GM21526 (cell line): ENCODE results near the gene C1QL3.

Experiments used
- ATAC-seq: cut with Tn5 transposase; IDR thresholded peaks from one replicate; pipeline ENCODE4 v1.9.1; 2021; ENCODE audit warnings: moderate library complexity; ENCODE audit not compliant: unreplicated experiment, low FRiP score

C1QL3 gene

GRCh38 chr10:16497911-16498310, 23.8 kb downstream of the C1QL3 start:
- ATAC-seq = no peak

- ATAC-seq = no peak
These were observed 27.7 kb downstream of the C1QL3 start for GRCh38 chr10:16493884-16494536.

- ATAC-seq = no peak
These were observed 29.7 kb downstream of the C1QL3 start for GRCh38 chr10:16491933-16492332.

GRCh38 chr10:16490511-16490910, 31.2 kb downstream of the C1QL3 start:
- no peak for ATAC-seq

GRCh38 chr10:16483241-16483917, 38.3 kb downstream of the C1QL3 start:
- ATAC-seq = no peak

- ATAC-seq = no peak
These were observed 40.5 kb downstream of the C1QL3 start for GRCh38 chr10:16481052-16481728.

GRCh38 chr10:16478801-16479200, 42.9 kb downstream of the C1QL3 start:
- no peak for ATAC-seq

- ATAC-seq = no peak
These were observed 43.9 kb downstream of the C1QL3 start for GRCh38 chr10:16477757-16478156.

- ATAC-seq = no peak
These were observed 48.9 kb downstream of the C1QL3 start for GRCh38 chr10:16472828-16473227.

- no peak for ATAC-seq
These were observed 50.9 kb downstream of the C1QL3 start for GRCh38 chr10:16470747-16471146.

GRCh38 chr10:16466001-16466400, 55.7 kb downstream of the C1QL3 start:
- ATAC-seq = no peak
